ENCODE results near the gene SPINK8. TPM values are rescaled to one million over a fixed set of nuclear protein-coding genes. Genes with fewer than 3 reads are reported as not detected.
A peak's percentile ranks its signal among the peaks of the same experiment; 100 is the strongest.

SPINK8 gene
- polyA plus RNA-seq, 3 donors = not detected

DNA sequence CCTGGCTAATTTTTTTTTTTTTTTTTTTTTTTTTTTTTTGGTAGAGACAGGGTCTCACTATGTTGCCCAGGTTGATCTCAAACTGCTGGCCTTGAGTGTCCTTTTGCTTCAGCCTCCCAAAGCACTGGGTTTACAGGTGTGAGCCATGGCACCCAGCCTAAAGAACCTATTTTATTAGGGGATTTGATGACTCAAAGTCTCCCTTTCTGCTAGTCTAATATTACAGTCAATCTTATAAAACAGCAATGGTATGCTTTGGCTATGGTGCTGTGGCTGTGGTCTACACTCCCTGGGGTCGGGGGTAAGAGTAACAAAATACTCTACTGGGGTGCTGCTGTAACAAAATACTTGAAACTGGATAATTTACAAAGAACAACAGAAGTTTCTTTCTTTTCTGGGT, 47.8 kb downstream of the SPINK8 start:
- Histone ChIP-seq H3K4me1 (ENCODE audit: control insufficient read depth in 1 of 2, insufficient read depth in 2 of 2, low read length in 2 of 2) (no peaks in the 10 kb centered on the region), H3K4me3 (replicated peaks in 1 of 3; ENCODE audit: low read depth in 2 of 3, low read length in 3 of 3) (no peak overlapping the region), H3K27me3 (ENCODE audit: control insufficient read depth in 2 of 2, insufficient read depth in 2 of 2, low read length in 2 of 2) (no peaks in the 10 kb centered on the region), H3K79me2 (ENCODE audit: insufficient read depth, low read length) (no peaks in the 10 kb centered on the region), H3K4me2 (replicated peaks; ENCODE audit: extremely low read depth, low read length, poor library complexity, severe bottlenecking) (no peak overlapping the region), H3K9ac (ENCODE audit: insufficient read depth, low read length, poor library complexity, severe bottlenecking) (no peak overlapping the region), H3K27ac (ENCODE audit: low read depth in 1 of 2, low read length in 2 of 2) (no peak overlapping the region), H3K36me3 (replicated peaks in 1 of 2; ENCODE audit: control insufficient read depth in 1 of 2, insufficient read depth in 2 of 2, low read length in 2 of 2) (peaks cover 0 to 16% of the 10 kb centered on the region in 2 donors), H3K9me3 (replicated peaks in 1 of 2; ENCODE audit: control insufficient read depth in 1 of 2, insufficient read depth in 1 of 2, low read length in 2 of 2) (no peaks in the 10 kb centered on the region), H2AFZ (ENCODE audit: insufficient read depth, low read depth, low read length, poor library complexity, severe bottlenecking) (no peak overlapping the region), H4K20me1 (ENCODE audit: insufficient read depth, low read length) (no peaks in the 10 kb centered on the region)
- H3K4me3 Mint-ChIP-seq = no peak overlapping the region
- no peak for DNase-seq
- peak overlapping the region in 1 of 7 donors; percentile 25 for H3K27ac Mint-ChIP-seq
- peaks cover 0 to 2% (median 0%) of the 10 kb centered on the region in 3 donors for H3K27me3 Mint-ChIP-seq (ENCODE audit: low read depth in 3 of 3)
- TF ChIP-seq CTCF (IDR thresholded peaks at IDR 0.05) = no peak
- H3K9me3 Mint-ChIP-seq = peaks cover 0 to 5% (median 0%) of the 10 kb centered on the region in 7 donors
- H3K36me3 Mint-ChIP-seq = peaks cover 16 to 21% of the 10 kb centered on the region in 2 donors
- no CpG with 5 or more reads among the region's 1 CpG for WGBS (ENCODE audit: insufficient coverage)
- intact Hi-C loops (cut with micrococcal nuclease) = no loop called here
- peaks cover 2% of the 10 kb centered on the region for H3K4me1 Mint-ChIP-seq

DNA sequence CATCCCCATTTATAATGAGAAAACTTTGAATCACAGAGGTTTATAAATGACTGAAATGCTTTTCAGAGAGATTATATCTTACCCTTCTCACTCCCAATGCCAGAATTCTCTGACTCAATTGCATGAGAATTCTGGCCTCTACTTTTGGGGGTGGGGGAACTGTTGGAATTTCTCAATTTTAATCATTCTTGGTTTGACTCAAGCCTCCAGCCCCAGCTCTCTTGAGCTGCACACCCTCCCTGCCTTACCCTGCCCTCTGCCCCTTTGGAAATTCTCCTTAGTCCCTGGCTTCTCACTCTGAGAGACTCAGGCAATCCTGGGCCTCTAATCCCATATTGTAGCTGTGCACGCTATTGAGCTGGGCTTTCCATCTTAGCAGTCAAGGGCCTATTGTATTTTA, 48.3 kb downstream of the SPINK8 start:
- no peak for TF ChIP-seq CTCF (IDR thresholded peaks at IDR 0.05)
- Histone ChIP-seq H3K9ac (ENCODE audit: insufficient read depth, low read length, poor library complexity, severe bottlenecking) (no peak overlapping the region), H3K27me3 (ENCODE audit: control insufficient read depth in 2 of 2, insufficient read depth in 2 of 2, low read length in 2 of 2) (no peaks in the 10 kb centered on the region), H4K20me1 (ENCODE audit: insufficient read depth, low read length) (no peaks in the 10 kb centered on the region), H3K36me3 (replicated peaks in 1 of 2; ENCODE audit: control insufficient read depth in 1 of 2, insufficient read depth in 2 of 2, low read length in 2 of 2) (peaks cover 0 to 12% of the 10 kb centered on the region in 2 donors), H3K9me3 (replicated peaks in 1 of 2; ENCODE audit: control insufficient read depth in 1 of 2, insufficient read depth in 1 of 2, low read length in 2 of 2) (no peaks in the 10 kb centered on the region), H3K4me3 (replicated peaks in 1 of 3; ENCODE audit: low read depth in 2 of 3, low read length in 3 of 3) (no peak overlapping the region), H3K4me2 (replicated peaks; ENCODE audit: extremely low read depth, low read length, poor library complexity, severe bottlenecking) (no peak overlapping the region), H3K79me2 (ENCODE audit: insufficient read depth, low read length) (no peaks in the 10 kb centered on the region), H3K4me1 (ENCODE audit: control insufficient read depth in 1 of 2, insufficient read depth in 2 of 2, low read length in 2 of 2) (no peaks in the 10 kb centered on the region), H2AFZ (ENCODE audit: insufficient read depth, low read depth, low read length, poor library complexity, severe bottlenecking) (no peak overlapping the region), H3K27ac (ENCODE audit: low read depth in 1 of 2, low read length in 2 of 2) (no peak overlapping the region)
- Mint-ChIP-seq H3K4me1 (peaks cover 2% of the 10 kb centered on the region), H3K36me3 (peaks cover 14 to 19% of the 10 kb centered on the region in 2 donors), H3K27ac (no peak overlapping the region), H3K4me3 (no peak overlapping the region), H3K27me3 (ENCODE audit: low read depth in 3 of 3) (peaks cover 0 to 2% (median 0%) of the 10 kb centered on the region in 3 donors), H3K9me3 (peaks cover 0 to 5% (median 0%) of the 10 kb centered on the region in 7 donors)
- intact Hi-C loops (cut with micrococcal nuclease) = no loop called here
- no peak for DNase-seq
- WGBS (ENCODE audit: insufficient coverage) = no CpG with 5 or more reads among the region's 1 CpG
